Osteoblast (primary cell): ENCODE results near the gene SLC39A11. TPM values are rescaled to one million over a fixed set of nuclear protein-coding genes. Genes with fewer than 3 reads are reported as not detected.
"Not testable (repeated sequence)": the region's sequence is repeated elsewhere in the genome, so short reads cannot be mapped to it uniquely, and the experiment has no call there.

Experiments
- DNase-seq: peaks from one replicate; pipeline ENCODE4 v3.0.0; 2011; ENCODE audit warnings: low spot score, mixed read lengths; ENCODE audit not compliant: insufficient read length; ENCODE audit errors: missing footprints
- H2AFZ ChIP-seq: 2 replicates; pipeline ENCODE4 v1.6.0; 2011; ENCODE audit warnings: mild to moderate bottlenecking, low read length
- H3K27ac ChIP-seq: 2 replicates; pipeline ENCODE4 v1.5.1; 2011; ENCODE audit warnings: mild to moderate bottlenecking, low read depth, low read length, moderate library complexity
- H3K27me3 ChIP-seq: 2 replicates; pipeline ENCODE4 v1.6.0; 2012; ENCODE audit warnings: mild to moderate bottlenecking, control low read depth, inconsistent platforms, low read length, moderate library complexity; ENCODE audit not compliant: insufficient read depth
- H3K36me3 ChIP-seq: 2 replicates; pipeline ENCODE4 v1.5.1; 2011; ENCODE audit warnings: mild to moderate bottlenecking, low read length, control low read depth, moderate library complexity; ENCODE audit not compliant: insufficient read depth
- H3K4me1 ChIP-seq: 2 replicates; pipeline ENCODE4 v1.5.1; 2011; ENCODE audit warnings: mild to moderate bottlenecking, low read length, control low read depth, moderate library complexity; ENCODE audit not compliant: insufficient read depth
- H3K4me2 ChIP-seq: 2 replicates; pipeline ENCODE4 v1.6.0; 2011; ENCODE audit warnings: mild to moderate bottlenecking, low read length; ENCODE audit not compliant: insufficient read depth
- H3K4me3 ChIP-seq: fragments of 200-600 bp; sonication (generic); 3 replicates; pipeline ENCODE4 v1.5.1; 2012; ENCODE audit warnings: mild to moderate bottlenecking, low read length, inconsistent platforms; ENCODE audit not compliant: insufficient read depth
- H3K79me2 ChIP-seq: 2 replicates; pipeline ENCODE4 v1.6.0; 2012; ENCODE audit warnings: mild to moderate bottlenecking, low read length, control low read depth, inconsistent platforms; ENCODE audit not compliant: insufficient read depth
- H3K9me3 ChIP-seq: 2 replicates; pipeline ENCODE4 v1.5.1; 2011; ENCODE audit warnings: low read depth, low read length, control low read depth
- H4K20me1 ChIP-seq: 2 replicates; pipeline ENCODE4 v1.6.0; 2012; ENCODE audit warnings: mild to moderate bottlenecking, low read length, control low read depth; ENCODE audit not compliant: insufficient read depth
- total RNA-seq: library from RNA; depleted of rRNA; stranded (reverse); fragments of >200 nt; gene quantifications from 2 replicates; pipeline ENCODE4 v1.2.3, GENCODE V29; 2012
- TF ChIP-seq, protein P1 (sequence below): IDR thresholded peaks from 2 replicates; pipeline ENCODE4 v1.5.1; 2011; ENCODE audit warnings: mild to moderate bottlenecking, low read depth, low read length, moderate library complexity; ENCODE audit errors: extremely low read depth

The SLC39A11 gene
- total RNA-seq, 1 donor = 27.1 TPM

DNA sequence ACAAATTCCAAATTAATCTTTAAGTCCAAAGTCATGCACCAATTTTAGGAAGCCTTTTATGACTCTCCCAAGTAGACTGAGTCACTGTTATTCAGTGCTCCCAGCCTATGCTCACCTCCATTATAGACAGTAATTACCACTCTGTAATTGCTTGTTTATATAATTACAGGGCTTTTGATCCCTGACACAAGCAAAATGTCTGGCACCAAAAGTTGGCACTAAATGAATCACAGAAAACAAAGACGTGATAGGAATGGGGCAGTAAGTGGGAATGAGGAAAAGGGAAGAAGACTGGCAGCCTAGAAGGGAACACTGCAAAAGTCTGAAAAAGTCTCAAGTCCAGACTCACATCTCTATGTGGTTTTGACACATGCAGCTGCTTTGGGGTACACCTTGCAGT lies 94.1 kb downstream of the SLC39A11 start:
- Histone ChIP-seq H3K79me2 (no peaks in the 10 kb centered on the region), H3K27me3 (no peaks in the 10 kb centered on the region), H4K20me1 (peaks cover 5% of the 10 kb centered on the region), H3K9me3 (no peaks in the 10 kb centered on the region), H3K4me2 (no peak overlapping the region), H3K4me3 (no peak overlapping the region), H3K36me3 (no peaks in the 10 kb centered on the region), H2AFZ (no peak overlapping the region), H3K4me1 (no peaks in the 10 kb centered on the region), H3K27ac (no peak overlapping the region)
- TF ChIP-seq, protein P1, sequence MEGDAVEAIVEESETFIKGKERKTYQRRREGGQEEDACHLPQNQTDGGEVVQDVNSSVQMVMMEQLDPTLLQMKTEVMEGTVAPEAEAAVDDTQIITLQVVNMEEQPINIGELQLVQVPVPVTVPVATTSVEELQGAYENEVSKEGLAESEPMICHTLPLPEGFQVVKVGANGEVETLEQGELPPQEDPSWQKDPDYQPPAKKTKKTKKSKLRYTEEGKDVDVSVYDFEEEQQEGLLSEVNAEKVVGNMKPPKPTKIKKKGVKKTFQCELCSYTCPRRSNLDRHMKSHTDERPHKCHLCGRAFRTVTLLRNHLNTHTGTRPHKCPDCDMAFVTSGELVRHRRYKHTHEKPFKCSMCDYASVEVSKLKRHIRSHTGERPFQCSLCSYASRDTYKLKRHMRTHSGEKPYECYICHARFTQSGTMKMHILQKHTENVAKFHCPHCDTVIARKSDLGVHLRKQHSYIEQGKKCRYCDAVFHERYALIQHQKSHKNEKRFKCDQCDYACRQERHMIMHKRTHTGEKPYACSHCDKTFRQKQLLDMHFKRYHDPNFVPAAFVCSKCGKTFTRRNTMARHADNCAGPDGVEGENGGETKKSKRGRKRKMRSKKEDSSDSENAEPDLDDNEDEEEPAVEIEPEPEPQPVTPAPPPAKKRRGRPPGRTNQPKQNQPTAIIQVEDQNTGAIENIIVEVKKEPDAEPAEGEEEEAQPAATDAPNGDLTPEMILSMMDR = no peak
- no peak for DNase-seq

DNA sequence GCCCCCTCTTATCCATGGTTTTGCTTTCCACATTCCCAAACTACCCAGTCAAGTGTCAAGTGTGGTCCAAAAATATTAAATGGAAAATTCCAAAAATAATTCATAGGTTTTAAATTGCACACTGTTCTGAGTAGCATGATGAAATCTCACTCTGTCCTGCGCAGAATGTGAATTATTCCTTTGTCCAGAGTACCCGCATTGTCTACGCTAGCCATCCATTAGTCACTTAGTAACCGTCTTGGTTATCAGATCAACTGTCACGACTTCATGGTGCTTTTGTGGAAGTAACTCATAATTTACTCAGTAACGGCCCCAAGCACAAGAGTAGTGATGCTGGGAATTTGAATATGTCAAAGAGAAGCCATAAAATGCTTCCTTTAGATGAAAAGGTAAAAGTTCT lies 94.9 kb downstream of the SLC39A11 start:
- DNase-seq = no peak
- H3K9me3 ChIP-seq = no peaks in the 10 kb centered on the region
- no peak overlapping the region for H3K27ac ChIP-seq
- no peaks in the 10 kb centered on the region for H3K27me3 ChIP-seq
- H3K79me2 ChIP-seq = no peaks in the 10 kb centered on the region
- TF ChIP-seq, protein P1 = no peak
- H3K36me3 ChIP-seq = no peaks in the 10 kb centered on the region
- H4K20me1 ChIP-seq = peaks cover 2% of the 10 kb centered on the region
- H3K4me3 ChIP-seq = no peak overlapping the region
- no peak overlapping the region for H2AFZ ChIP-seq
- H3K4me2 ChIP-seq = no peak overlapping the region
- H3K4me1 ChIP-seq = no peaks in the 10 kb centered on the region

DNA sequence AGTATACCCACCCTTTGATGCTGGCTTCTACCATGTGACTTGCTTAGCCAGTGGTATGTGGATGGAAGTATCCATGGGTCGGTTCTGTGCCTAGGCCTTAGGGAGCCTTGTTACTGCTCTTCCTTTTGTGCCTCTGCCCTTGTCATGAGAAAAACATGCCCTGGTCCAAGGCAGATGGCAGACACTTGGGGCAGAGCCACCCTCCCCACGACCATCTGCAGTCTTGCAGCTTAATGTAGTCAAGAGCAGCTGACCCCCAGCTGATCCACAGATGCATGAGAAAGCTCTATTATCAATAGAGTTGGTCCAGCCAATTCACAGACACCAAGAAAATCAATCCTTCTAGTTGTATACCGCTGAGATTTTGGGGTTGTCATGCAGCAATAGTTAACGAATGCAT lies 95.7 kb downstream of the SLC39A11 start:
- Histone ChIP-seq H4K20me1 (peaks cover 2% of the 10 kb centered on the region), H3K4me3 (no peak overlapping the region), H3K36me3 (no peaks in the 10 kb centered on the region), H3K27ac (no peak overlapping the region), H2AFZ (no peak overlapping the region), H3K27me3 (no peaks in the 10 kb centered on the region), H3K4me1 (no peaks in the 10 kb centered on the region), H3K79me2 (no peaks in the 10 kb centered on the region), H3K4me2 (no peak overlapping the region), H3K9me3 (no peaks in the 10 kb centered on the region)
- DNase-seq = no peak
- TF ChIP-seq, protein P1 = no peak

DNA sequence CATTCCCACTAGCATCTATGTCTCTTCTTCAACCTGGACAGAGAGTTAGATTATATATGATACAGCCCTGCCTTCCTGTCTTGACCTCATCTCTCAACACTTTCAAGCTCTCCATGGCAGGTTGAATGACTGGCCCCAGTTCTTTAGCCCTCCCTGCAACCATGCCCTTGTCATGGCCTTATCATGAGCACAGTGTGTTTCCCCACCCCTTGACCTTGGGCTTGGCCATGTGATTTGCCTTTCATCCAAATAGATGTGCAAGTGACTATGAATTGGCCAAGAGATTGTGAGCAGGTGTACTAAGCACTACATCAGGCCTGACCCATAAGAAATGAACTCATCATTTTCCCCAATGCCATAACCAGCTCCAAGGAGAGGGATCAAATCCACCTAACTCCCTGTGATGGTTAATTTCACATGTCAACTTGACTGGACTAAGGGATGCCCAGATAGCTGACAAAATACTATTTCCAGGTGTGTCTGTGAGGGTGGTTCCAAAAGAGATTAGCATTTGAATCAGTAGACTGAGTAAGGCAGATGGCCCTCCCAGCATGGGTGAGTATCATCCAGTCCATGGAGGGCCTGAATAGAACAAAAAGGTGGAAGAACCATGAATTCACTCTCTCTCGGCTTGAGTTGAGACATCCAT lies 97.4 kb downstream of the SLC39A11 start:
- no peaks in the 10 kb centered on the region for H3K36me3 ChIP-seq
- no peaks in the 10 kb centered on the region for H3K79me2 ChIP-seq
- no peak for DNase-seq
- no peaks in the 10 kb centered on the region for H3K9me3 ChIP-seq
- H2AFZ ChIP-seq = no peak overlapping the region
- TF ChIP-seq, protein P1 = no peak
- no peak overlapping the region for H3K27ac ChIP-seq
- H4K20me1 ChIP-seq = peaks cover 2% of the 10 kb centered on the region
- H3K27me3 ChIP-seq = no peaks in the 10 kb centered on the region
- H3K4me1 ChIP-seq = no peaks in the 10 kb centered on the region
- no peak overlapping the region for H3K4me2 ChIP-seq
- no peak overlapping the region for H3K4me3 ChIP-seq

DNA sequence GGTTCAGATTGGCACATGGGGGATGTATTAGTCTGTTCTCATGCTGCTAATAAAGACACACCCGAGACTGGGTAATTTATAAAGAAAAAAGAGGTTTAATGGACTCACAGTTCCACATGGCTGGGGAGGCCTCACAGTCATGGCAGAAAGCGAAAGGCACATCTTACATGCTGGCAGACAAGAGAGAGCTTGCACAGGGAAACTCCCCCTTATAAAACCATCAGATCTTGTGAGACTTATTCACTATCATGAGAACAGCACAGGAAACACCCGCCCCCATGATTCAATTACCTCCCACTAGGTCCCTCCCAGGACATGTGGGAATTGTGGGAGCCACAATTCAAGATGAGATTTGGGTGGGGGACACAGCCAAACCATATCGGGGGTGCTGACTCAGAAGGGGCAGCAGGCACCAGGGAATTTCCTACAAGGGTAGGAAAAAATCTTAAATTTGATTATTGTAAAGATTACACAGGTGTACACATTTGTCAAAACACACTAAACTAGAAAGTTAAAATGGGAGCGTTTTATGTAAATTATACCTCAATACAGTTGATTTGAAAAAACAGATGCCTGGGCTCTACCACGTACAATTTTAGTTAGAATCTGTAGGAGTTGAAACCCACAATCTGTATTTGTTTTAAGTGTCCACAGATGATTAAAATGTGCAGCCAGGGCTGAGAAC lies 99.6 kb downstream of the SLC39A11 start:
- H4K20me1 ChIP-seq, H3K4me1 ChIP-seq, H3K36me3 ChIP-seq, H3K4me2 ChIP-seq, H3K27ac ChIP-seq, H3K27me3 ChIP-seq, DNase-seq, H3K4me3 ChIP-seq, H2AFZ ChIP-seq, H3K9me3 ChIP-seq, H3K79me2 ChIP-seq: not testable (repeated sequence)
